Measurements from ENCODE around the gene DDX56.

GRCh38 chr7:44618753-44619152, 45.0 kb upstream of the DDX56 start:
- TF ChIP-seq, protein P1, sequence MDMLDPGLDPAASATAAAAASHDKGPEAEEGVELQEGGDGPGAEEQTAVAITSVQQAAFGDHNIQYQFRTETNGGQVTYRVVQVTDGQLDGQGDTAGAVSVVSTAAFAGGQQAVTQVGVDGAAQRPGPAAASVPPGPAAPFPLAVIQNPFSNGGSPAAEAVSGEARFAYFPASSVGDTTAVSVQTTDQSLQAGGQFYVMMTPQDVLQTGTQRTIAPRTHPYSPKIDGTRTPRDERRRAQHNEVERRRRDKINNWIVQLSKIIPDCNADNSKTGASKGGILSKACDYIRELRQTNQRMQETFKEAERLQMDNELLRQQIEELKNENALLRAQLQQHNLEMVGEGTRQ (IDR thresholded peaks at IDR 0.05; ENCODE audit: low read depth, low read length): no peak
- TF ChIP-seq MAZ (IDR thresholded peaks at IDR 0.05; ENCODE audit: borderline replicate concordance, low read depth, low read length): no peak
